H9 (cell line): Measurements from ENCODE around the gene ST8SIA6. TPM values are rescaled to one million over a fixed set of nuclear protein-coding genes. Genes with fewer than 3 reads are reported as not detected.

Experiments
- DNase-seq: peaks from one replicate; pipeline ENCODE4 v3.0.0-alpha.2; 2017
- H2AFZ ChIP-seq: one replicate; pipeline ENCODE4 v1.6.1; 2013; ENCODE audit warnings: mild to moderate bottlenecking, low read length, control low read depth, moderate library complexity
- H2AK5ac ChIP-seq: 2 replicates; pipeline ENCODE4 v1.6.1; 2013; ENCODE audit warnings: low read length, control low read depth, mixed read lengths; ENCODE audit not compliant: insufficient read length
- H2BK120ac ChIP-seq: one replicate; pipeline ENCODE4 v1.6.1; 2013; ENCODE audit warnings: low read depth, mild to moderate bottlenecking, low read length, control low read depth, inconsistent platforms; ENCODE audit not compliant: poor library complexity, severe bottlenecking
- H2BK12ac ChIP-seq: 2 replicates; pipeline ENCODE4 v1.6.1; 2013; ENCODE audit warnings: low read length, control low read depth, mixed read lengths, low read depth; ENCODE audit not compliant: insufficient read length
- H2BK15ac ChIP-seq: 2 replicates; pipeline ENCODE4 v1.6.1; 2013; ENCODE audit warnings: low read depth, low read length, control low read depth
- H2BK20ac ChIP-seq: one replicate; pipeline ENCODE4 v1.6.1; 2013; ENCODE audit warnings: low read depth, mild to moderate bottlenecking, low read length, control low read depth, inconsistent platforms; ENCODE audit not compliant: poor library complexity, severe bottlenecking
- H2BK5ac ChIP-seq: 2 replicates; pipeline ENCODE4 v1.6.1; 2013; ENCODE audit warnings: low read length, control low read depth, mixed read lengths; ENCODE audit not compliant: insufficient read length
- H3K14ac ChIP-seq: 2 replicates; pipeline ENCODE4 v1.6.1; 2013; ENCODE audit warnings: low read length, control low read depth; ENCODE audit not compliant: insufficient read depth
- H3K18ac ChIP-seq: 2 replicates; pipeline ENCODE4 v1.6.1; 2013; ENCODE audit warnings: low read depth, mild to moderate bottlenecking, mixed read lengths, low read length, control low read depth; ENCODE audit not compliant: insufficient read length
- H3K23ac ChIP-seq: 2 replicates; pipeline ENCODE4 v1.6.1; 2013; ENCODE audit warnings: low read length, control low read depth, mixed read lengths, low read depth; ENCODE audit not compliant: insufficient read length
- H3K23me2 ChIP-seq: 2 replicates; pipeline ENCODE4 v1.6.1; 2013; ENCODE audit warnings: low read depth, mild to moderate bottlenecking, mixed read lengths, low read length, control low read depth; ENCODE audit not compliant: insufficient read length, poor library complexity, severe bottlenecking
- H3K27ac ChIP-seq: 2 replicates; pipeline ENCODE4 v1.5.1; 2013; ENCODE audit warnings: low read length, control low read depth, mixed read lengths, low read depth; ENCODE audit not compliant: insufficient read length
- H3K27me3 ChIP-seq: 2 replicates; pipeline ENCODE4 v1.6.1; 2013; ENCODE audit warnings: low read length, control low read depth, inconsistent platforms; ENCODE audit not compliant: insufficient read depth
- H3K4ac ChIP-seq: 2 replicates; pipeline ENCODE4 v1.6.1; 2013; ENCODE audit warnings: low read depth, mild to moderate bottlenecking, control low read depth, inconsistent platforms, low read length, moderate library complexity
- H3K4me1 ChIP-seq: 2 replicates; pipeline ENCODE4 v1.6.1; 2013; ENCODE audit warnings: low read length, control low read depth, inconsistent platforms; ENCODE audit not compliant: insufficient read depth
- H3K4me2 ChIP-seq: 2 replicates; pipeline ENCODE4 v1.6.1; 2013; ENCODE audit warnings: low read length, control low read depth, mixed read lengths; ENCODE audit not compliant: insufficient read length, insufficient read depth
- H3K56ac ChIP-seq: 2 replicates; pipeline ENCODE4 v1.6.1; 2013; ENCODE audit warnings: low read depth, mild to moderate bottlenecking, mixed read lengths, low read length, control low read depth; ENCODE audit not compliant: insufficient read length
- H3K79me1 ChIP-seq: 2 replicates; pipeline ENCODE4 v1.6.1; 2013; ENCODE audit warnings: low read depth, mild to moderate bottlenecking, moderate library complexity, low read length, control low read depth, inconsistent platforms; ENCODE audit not compliant: insufficient read depth, poor library complexity, severe bottlenecking
- H3K79me2 ChIP-seq: 2 replicates; pipeline ENCODE4 v1.6.1; 2013; ENCODE audit warnings: low read length, control low read depth, inconsistent platforms; ENCODE audit not compliant: insufficient read depth
- H3K9ac ChIP-seq: 2 replicates; pipeline ENCODE4 v1.6.1; 2013; ENCODE audit warnings: low read length, control low read depth, mixed read lengths; ENCODE audit not compliant: insufficient read length; ENCODE audit errors: extremely low read depth
- H3K9me3 ChIP-seq: one replicate; pipeline ENCODE4 v1.6.1; 2013; ENCODE audit warnings: low read depth, low read length, inconsistent platforms; ENCODE audit not compliant: control insufficient read depth
- H3T11ph ChIP-seq: one replicate; pipeline ENCODE4 v1.6.1; 2013; ENCODE audit warnings: mild to moderate bottlenecking, low read length, control low read depth, inconsistent platforms
- H4K20me1 ChIP-seq: one replicate; pipeline ENCODE4 v1.6.1; 2013; ENCODE audit not compliant: control insufficient read depth, insufficient read length, insufficient read depth
- H4K5ac ChIP-seq: 2 replicates; pipeline ENCODE4 v1.6.1; 2013; ENCODE audit warnings: low read depth, mild to moderate bottlenecking, mixed read lengths, low read length, control low read depth; ENCODE audit not compliant: insufficient read length
- H4K8ac ChIP-seq: replicated peaks from 2 replicates; pipeline ENCODE4 v1.6.1; 2013; ENCODE audit warnings: low read length, control low read depth, mixed read lengths, low read depth; ENCODE audit not compliant: insufficient read length
- H4K91ac ChIP-seq: 2 replicates; pipeline ENCODE4 v1.6.1; 2013; ENCODE audit warnings: low read depth, mild to moderate bottlenecking, moderate library complexity, mixed read lengths, low read length, control low read depth; ENCODE audit not compliant: insufficient read length
- H3K27ac Mint-ChIP-seq, 3 experiments: 2 replicates in 2 of 3; 3 replicates in 1 of 3; pipeline ENCODE4 v1.8.0; 2020 to 2021; ENCODE audit warnings: mixed read lengths in 3 of 3, mild to moderate bottlenecking in 1 of 3, moderate library complexity in 1 of 3
- H3K27me3 Mint-ChIP-seq: 2 replicates; pipeline ENCODE4 v1.8.0; 2021; ENCODE audit warnings: low read depth, mild to moderate bottlenecking, moderate library complexity, mixed read lengths
- H3K36me3 Mint-ChIP-seq, 3 experiments: 2 replicates in 2 of 3; 3 replicates in 1 of 3; pipeline ENCODE4 v1.8.0; 2020 to 2021; ENCODE audit warnings: low read depth in 3 of 3, mixed read lengths in 3 of 3; ENCODE audit not compliant: insufficient read depth in 1 of 3
- H3K4me1 Mint-ChIP-seq, 2 experiments: 2 replicates each; pipeline ENCODE4 v1.8.0; 2020; ENCODE audit warnings: mixed read lengths in 2 of 2
- H3K4me3 Mint-ChIP-seq, 2 experiments: 2 replicates in 1 of 2; 3 replicates in 1 of 2; pipeline ENCODE4 v1.8.0; 2020 to 2021; ENCODE audit warnings: mild to moderate bottlenecking in 2 of 2, mixed read lengths in 2 of 2, moderate library complexity in 1 of 2
- H3K9me3 Mint-ChIP-seq, 2 experiments: 2 replicates in 1 of 2; 3 replicates in 1 of 2; pipeline ENCODE4 v1.8.0; 2020; ENCODE audit warnings: mild to moderate bottlenecking in 2 of 2, mixed read lengths in 2 of 2, moderate library complexity in 1 of 2
- CTCF ChIP-seq: fragments of 200-600 bp; sonication (generic); conservative IDR thresholded peaks from 3 replicates; pipeline ENCODE4 v1.8.0; 2021; ENCODE audit warnings: antibody characterized with exemption, mild to moderate bottlenecking
- WGBS: extraction: QIAGEN DNeasy Blood & Tissue Kit; methylation state at CpG from one replicate; pipeline ENCODE4 v1.1.7; 2013; ENCODE audit warnings: missing lambda C conversion rate, low lambda C conversion rate, mixed read lengths; ENCODE audit not compliant: insufficient read length; ENCODE audit errors: extremely low coverage; 5-methylcytosine and 5-hydroxymethylcytosine counted together
- total RNA-seq: library from RNA; stranded (reverse); gene quantifications from 2 replicates; pipeline ENCODE4 v1.2.1, GENCODE V29; 2021

The ST8SIA6 gene
- total RNA-seq, 1 experiment from 2014 or later = 0.37 TPM

- no peak overlapping the region for H3K4ac ChIP-seq
- DNase-seq = no peak
- H3K27ac Mint-ChIP-seq = no peak overlapping the region
These were observed 24.9 kb downstream of the ST8SIA6 start for GRCh38 chr10:17429490-17429889.

More at GRCh38 chr10:17429490-17429889, 24.9 kb downstream of the ST8SIA6 start:
- no peaks in the 10 kb centered on the region for H3K9me3 Mint-ChIP-seq
- Histone ChIP-seq H3K4me1 (0 out of 2 replicates have a peak, but pooled peaks cover 3% of the 10 kb centered on the region), H3K23ac (no peak overlapping the region), H2AK5ac (no peak overlapping the region), H4K20me1 (no peaks in the 10 kb centered on the region), H3K79me1 (no peaks in the 10 kb centered on the region), H3K14ac (no peak overlapping the region), H4K91ac (no peak overlapping the region), H2BK120ac (no peak overlapping the region), H3K56ac (no peak overlapping the region), H3K9ac (no peak overlapping the region), H2BK20ac (no peak overlapping the region), H2BK12ac (no peak overlapping the region), H2BK15ac (no peak overlapping the region), H3K4me2 (no peak overlapping the region), H3T11ph (no peak overlapping the region), H2AFZ (no peak overlapping the region), H3K27ac (no peak overlapping the region), H3K9me3 (no peaks in the 10 kb centered on the region), H4K8ac (no peak overlapping the region), H4K5ac (no peak overlapping the region), H3K23me2 (no peaks in the 10 kb centered on the region), H3K27me3 (no peaks in the 10 kb centered on the region), H3K18ac (no peak overlapping the region), H3K79me2 (no peaks in the 10 kb centered on the region), H2BK5ac (no peak overlapping the region)
- H3K4me1 Mint-ChIP-seq = peaks cover 15 to 16% of the 10 kb centered on the region in 2 experiments
- no peak for TF ChIP-seq CTCF
- WGBS = no CpG with 5 or more reads among the region's 6 CpGs
- H3K36me3 Mint-ChIP-seq = no peaks in the 10 kb centered on the region
- no peak overlapping the region for H3K4me3 Mint-ChIP-seq
- no peaks in the 10 kb centered on the region; the same call in 1 of the 2 replicates for H3K27me3 Mint-ChIP-seq
